Measurements from ENCODE around the gene RBM14.
A peak's percentile ranks its signal among the peaks of the same experiment; 100 is the strongest.
"Not testable (repeated sequence)": the region's sequence is repeated elsewhere in the genome, so short reads cannot be mapped to it uniquely, and the experiment has no call there.

The RBM14 gene

DNA sequence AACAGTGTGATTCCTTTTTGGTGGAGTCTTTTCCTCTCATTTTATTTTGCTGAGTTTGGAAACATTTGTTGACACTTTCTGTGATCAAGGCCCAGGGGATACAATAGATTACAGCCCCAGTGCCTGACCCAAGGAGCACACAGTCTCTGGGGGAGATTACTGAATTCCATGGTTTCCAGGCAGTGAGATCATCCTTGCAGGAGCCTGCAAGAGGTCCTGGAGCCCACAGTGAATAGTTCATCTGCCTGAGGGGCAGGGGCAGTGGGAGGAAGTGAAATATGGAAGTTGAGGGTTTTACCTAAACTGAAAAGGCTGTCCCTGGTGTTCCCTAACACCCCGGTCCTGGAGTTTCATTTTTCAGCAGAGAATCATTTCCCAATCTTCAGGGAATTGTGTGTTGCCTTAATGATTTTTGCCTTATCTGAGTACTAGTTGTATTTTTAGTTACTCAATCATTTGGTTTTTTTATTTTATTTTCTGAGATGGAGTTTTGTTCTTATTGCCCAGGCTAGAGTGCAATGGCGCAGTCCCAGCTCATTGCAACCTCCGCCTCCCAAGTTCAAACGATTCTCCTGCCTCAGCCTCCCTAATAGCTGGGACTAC, 15.7 kb upstream of the RBM14 start:
- Histone ChIP-seq H3K36me3 (ENCODE audit: low read depth) (peaks cover 5% of the 10 kb centered on the region; the same call in 1 of the 2 replicates), H3K4me3 (ENCODE audit: severe bottlenecking) (no peak overlapping the region), H3K27ac (ENCODE audit: poor library complexity, severe bottlenecking) (no peak overlapping the region), H3K27me3 (ENCODE audit: insufficient read depth, poor library complexity, severe bottlenecking) (no peaks in the 10 kb centered on the region), H3K4me1 (ENCODE audit: insufficient read depth, poor library complexity, severe bottlenecking) (no peaks in the 10 kb centered on the region), H3K9me3 (ENCODE audit: severe bottlenecking) (no peaks in the 10 kb centered on the region)
- ATAC-seq (ENCODE audit: low read depth) (no peak), DNase-seq (ENCODE audit: low spot score) (no peak)
- TF ChIP-seq, protein P1, sequence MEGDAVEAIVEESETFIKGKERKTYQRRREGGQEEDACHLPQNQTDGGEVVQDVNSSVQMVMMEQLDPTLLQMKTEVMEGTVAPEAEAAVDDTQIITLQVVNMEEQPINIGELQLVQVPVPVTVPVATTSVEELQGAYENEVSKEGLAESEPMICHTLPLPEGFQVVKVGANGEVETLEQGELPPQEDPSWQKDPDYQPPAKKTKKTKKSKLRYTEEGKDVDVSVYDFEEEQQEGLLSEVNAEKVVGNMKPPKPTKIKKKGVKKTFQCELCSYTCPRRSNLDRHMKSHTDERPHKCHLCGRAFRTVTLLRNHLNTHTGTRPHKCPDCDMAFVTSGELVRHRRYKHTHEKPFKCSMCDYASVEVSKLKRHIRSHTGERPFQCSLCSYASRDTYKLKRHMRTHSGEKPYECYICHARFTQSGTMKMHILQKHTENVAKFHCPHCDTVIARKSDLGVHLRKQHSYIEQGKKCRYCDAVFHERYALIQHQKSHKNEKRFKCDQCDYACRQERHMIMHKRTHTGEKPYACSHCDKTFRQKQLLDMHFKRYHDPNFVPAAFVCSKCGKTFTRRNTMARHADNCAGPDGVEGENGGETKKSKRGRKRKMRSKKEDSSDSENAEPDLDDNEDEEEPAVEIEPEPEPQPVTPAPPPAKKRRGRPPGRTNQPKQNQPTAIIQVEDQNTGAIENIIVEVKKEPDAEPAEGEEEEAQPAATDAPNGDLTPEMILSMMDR (IDR thresholded peaks at IDR 0.05; ENCODE audit: poor library complexity, severe bottlenecking), result no peak

DNA sequence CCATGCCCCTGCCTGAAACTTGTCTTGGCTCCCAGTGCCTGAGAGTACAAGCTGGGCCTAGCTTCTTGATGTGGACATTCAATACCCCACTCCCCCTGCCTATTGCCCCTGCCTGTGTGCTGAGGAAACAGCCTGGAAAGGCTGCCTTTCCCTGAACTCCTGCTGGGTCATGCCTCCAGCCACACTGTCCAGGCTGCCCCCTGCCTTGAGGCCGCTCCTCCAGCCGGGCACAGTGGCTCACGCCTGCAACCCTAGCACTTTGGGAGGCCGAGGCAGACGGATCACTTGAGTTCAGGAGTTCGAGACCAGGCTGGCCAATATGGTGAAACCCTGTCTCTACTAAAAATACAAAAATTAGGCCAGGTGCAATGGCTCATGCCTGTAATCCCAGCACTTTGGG, 13.4 kb upstream of the RBM14 start:
- H3K36me3 ChIP-seq (ENCODE audit: low read depth), result peaks cover 5% of the 10 kb centered on the region; the same call in 1 of the 2 replicates
- TF ChIP-seq, protein P1 (IDR thresholded peaks at IDR 0.05; ENCODE audit: poor library complexity, severe bottlenecking), result no peak

DNA sequence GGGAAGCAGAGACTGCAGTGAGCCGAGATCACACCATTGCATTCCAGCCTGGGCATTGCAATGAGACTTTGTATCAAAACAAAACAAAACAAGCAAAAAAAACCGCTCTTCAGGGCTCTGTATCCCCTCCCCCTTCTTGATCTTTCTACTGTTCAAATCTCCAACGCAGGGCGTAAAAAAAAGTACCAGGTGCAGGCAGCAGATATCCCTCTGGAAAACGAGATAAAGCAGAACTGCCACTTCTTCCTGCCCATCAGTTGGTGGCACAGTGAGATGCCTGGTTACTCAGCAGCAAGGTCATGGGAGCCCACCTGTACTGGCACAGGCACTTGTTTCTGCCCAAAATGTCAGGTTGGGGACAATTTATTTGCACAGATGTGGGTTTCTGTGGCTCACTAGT, 12.3 kb upstream of the RBM14 start:
- H3K27ac ChIP-seq (ENCODE audit: poor library complexity, severe bottlenecking), result no peak overlapping the region
- H3K4me1 ChIP-seq (ENCODE audit: insufficient read depth, poor library complexity, severe bottlenecking), result no peaks in the 10 kb centered on the region
- H3K27me3 ChIP-seq (ENCODE audit: insufficient read depth, poor library complexity, severe bottlenecking), result no peaks in the 10 kb centered on the region
- DNase-seq (ENCODE audit: low spot score) (no peak), ATAC-seq (ENCODE audit: low read depth) (no peak)
- TF ChIP-seq, protein P1 (IDR thresholded peaks at IDR 0.05; ENCODE audit: poor library complexity, severe bottlenecking), result no peak
- peaks cover 5% of the 10 kb centered on the region; the same call in 1 of the 2 replicates for H3K36me3 ChIP-seq (ENCODE audit: low read depth)
- H3K4me3 ChIP-seq (ENCODE audit: severe bottlenecking), result no peak overlapping the region
- H3K9me3 ChIP-seq (ENCODE audit: severe bottlenecking), result no peaks in the 10 kb centered on the region

More for the DNA sequence above, 13.4 kb upstream of the RBM14 start:
- no peaks in the 10 kb centered on the region for H3K27me3 ChIP-seq (ENCODE audit: insufficient read depth, poor library complexity, severe bottlenecking)
- ATAC-seq (ENCODE audit: low read depth), result no peak
- no peak overlapping the region for H3K27ac ChIP-seq (ENCODE audit: poor library complexity, severe bottlenecking)
- no peak for DNase-seq (ENCODE audit: low spot score)
- no peaks in the 10 kb centered on the region for H3K9me3 ChIP-seq (ENCODE audit: severe bottlenecking)
- H3K4me3 ChIP-seq (ENCODE audit: severe bottlenecking), result no peak overlapping the region
- H3K4me1 ChIP-seq (ENCODE audit: insufficient read depth, poor library complexity, severe bottlenecking), result no peaks in the 10 kb centered on the region

DNA sequence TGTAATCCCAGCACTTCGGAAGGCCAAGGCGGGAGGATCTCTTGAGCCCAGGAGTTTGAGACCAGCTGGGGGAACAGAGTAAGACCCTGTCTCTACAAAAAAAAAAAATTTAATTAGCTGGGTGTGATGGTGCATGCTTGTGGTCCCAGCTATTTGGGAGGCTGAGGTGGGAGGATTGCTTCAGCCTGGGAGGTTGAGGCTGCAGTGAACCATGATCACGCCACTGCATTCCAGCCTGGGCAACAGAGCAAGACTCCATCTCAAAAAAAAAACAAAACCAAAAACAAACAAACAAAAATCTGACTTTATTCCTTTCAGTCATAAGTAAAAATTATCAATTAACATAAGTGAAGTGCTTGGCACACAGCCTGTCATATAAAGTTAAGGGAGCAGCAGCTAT, 9.8 kb upstream of the RBM14 start:
- not testable (repeated sequence) for H3K4me3 ChIP-seq (ENCODE audit: severe bottlenecking); H3K27me3 ChIP-seq (ENCODE audit: insufficient read depth, poor library complexity, severe bottlenecking); H3K9me3 ChIP-seq (ENCODE audit: severe bottlenecking); DNase-seq (ENCODE audit: low spot score); H3K36me3 ChIP-seq (ENCODE audit: low read depth); ATAC-seq (ENCODE audit: low read depth); H3K4me1 ChIP-seq (ENCODE audit: insufficient read depth, poor library complexity, severe bottlenecking)
- H3K27ac ChIP-seq (ENCODE audit: poor library complexity, severe bottlenecking), result peak overlapping the region; percentile 34

DNA sequence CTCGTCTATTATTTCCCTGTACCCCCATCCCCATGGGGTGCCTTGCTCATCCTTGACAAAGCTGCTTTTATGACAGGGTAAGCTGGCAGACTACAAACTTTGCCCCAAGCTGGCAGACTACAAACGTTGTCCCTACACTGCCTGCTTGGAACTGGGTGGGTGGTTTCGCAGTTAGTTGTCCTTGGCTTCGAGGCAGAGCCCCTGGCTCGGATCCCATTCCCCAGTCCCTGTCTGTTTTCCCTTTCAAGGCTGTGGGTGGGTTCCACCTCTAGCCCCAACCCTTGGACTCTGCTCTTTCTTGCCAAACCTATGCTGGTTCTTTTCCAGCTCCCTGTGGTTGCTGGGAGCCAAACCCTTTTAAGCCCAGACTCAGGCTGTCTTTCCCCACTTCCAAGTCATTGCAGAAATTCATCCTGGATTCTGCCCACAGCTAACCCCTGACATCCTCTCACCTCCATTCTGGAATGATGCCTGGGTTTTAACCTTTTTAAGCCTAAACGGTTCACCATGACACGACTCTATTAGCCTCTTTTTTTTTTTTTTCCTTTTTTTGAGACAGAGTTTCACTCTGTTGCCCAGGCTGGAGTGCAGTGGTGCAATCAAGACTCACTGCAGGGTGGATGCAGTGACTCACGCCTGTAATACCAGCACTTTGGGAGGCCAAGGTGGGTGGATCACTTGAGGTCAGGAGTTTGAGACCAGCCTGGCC, 9.2 kb upstream of the RBM14 start:
- H3K9me3 ChIP-seq (ENCODE audit: severe bottlenecking), result no peaks in the 10 kb centered on the region
- TF ChIP-seq, protein P1 (IDR thresholded peaks at IDR 0.05; ENCODE audit: poor library complexity, severe bottlenecking), result no peak
- no peaks in the 10 kb centered on the region; the same call in 1 of the 2 replicates for H3K36me3 ChIP-seq (ENCODE audit: low read depth)
- H3K4me1 ChIP-seq (ENCODE audit: insufficient read depth, poor library complexity, severe bottlenecking), result no peaks in the 10 kb centered on the region
- ATAC-seq (ENCODE audit: low read depth) (peak; percentile 74), DNase-seq (ENCODE audit: low spot score) (no peak)
- H3K27me3 ChIP-seq (ENCODE audit: insufficient read depth, poor library complexity, severe bottlenecking), result no peaks in the 10 kb centered on the region
- no peak overlapping the region for H3K4me3 ChIP-seq (ENCODE audit: severe bottlenecking)
- H3K27ac ChIP-seq (ENCODE audit: poor library complexity, severe bottlenecking), result peak overlapping the region; percentile 34

Data from RWPE2 (cell line).